Epidermal melanocyte (primary cell): ENCODE results near the gene RAD51D.
A peak's percentile ranks its signal among the peaks of the same experiment; 100 is the strongest.
"Not testable (repeated sequence)": the region's sequence is repeated elsewhere in the genome, so short reads cannot be mapped to it uniquely, and the experiment has no call there.

Source experiments
- DNase-seq: peaks from one replicate; pipeline ENCODE4 v3.0.0; 2011; ENCODE audit warnings: low spot score; ENCODE audit not compliant: insufficient read length

Gene RAD51D

DNA sequence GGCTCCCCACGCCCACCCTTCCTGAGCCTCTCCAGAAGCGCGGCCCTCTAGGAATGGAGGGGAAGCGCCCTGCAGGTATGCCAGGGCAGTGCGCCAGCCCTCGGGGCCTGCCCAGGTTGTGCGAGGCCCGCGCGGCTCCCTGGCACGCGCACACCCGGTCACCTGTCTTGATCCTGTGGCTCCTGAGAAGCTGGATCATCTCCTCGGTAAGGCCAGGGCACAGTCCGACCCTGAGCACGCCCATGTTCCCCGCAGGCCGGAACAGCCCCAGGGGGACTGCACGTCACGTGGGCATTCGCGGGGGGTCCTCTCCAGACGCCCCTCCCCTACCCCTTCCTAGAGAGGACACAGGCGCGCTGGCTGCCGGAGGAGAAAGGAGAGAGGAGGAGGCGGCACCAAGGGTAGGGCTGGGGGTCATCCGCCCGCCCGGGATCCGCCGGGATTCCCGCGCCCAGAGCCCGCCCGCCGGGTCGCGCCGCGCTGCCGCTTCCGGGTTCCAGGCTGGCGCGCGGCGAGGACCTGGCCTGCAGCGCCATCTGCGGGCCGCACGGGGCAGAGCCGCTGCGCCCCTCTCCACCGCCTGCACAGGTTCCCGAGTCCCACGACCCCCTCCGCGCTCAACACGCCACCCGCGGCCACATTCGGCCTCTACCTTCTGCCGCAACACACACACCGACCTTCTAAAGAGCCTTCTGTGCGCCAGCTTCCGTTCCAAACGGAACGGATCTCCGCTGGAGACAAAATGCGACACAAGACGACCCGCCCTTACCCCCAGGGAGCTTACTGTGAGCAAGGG is at the start of gene RAD51D:
Gene RAD51D (minus strand): TSS at position 491 of the 796 bp plus-strand sequence. CDS start 247 bp downstream, at position 244.
- peak; percentile 70 for DNase-seq

DNA sequence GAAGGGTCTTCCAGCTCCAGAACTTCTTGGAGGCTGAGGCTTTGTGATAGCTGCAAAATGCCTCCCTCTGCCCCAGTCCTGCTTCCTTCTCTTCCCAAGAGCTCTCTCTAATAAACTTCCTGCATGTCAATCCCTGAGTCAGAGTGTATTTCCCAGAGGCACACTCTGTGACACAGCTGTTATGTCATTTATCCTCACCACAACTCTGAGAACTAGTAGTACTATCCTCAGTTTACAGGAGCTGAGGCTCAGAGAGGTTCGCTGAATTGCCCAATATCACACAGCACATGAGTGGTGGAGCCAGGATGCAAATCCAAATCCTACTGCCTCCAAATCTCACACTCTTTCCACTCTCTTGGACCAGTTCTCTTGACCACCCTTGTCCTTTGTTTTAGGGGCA is 48.0 kb upstream of the RAD51D start:
- no peak for DNase-seq

GRCh38 chr17:35167046-35167445 is 47.4 kb upstream of the RAD51D start:
- DNase-seq = no peak

GRCh38 chr17:35166526-35166925 is 46.9 kb upstream of the RAD51D start:
- no peak for DNase-seq

GRCh38 chr17:35164716-35165115 is 45.1 kb upstream of the RAD51D start:
- DNase-seq = no peak

DNA sequence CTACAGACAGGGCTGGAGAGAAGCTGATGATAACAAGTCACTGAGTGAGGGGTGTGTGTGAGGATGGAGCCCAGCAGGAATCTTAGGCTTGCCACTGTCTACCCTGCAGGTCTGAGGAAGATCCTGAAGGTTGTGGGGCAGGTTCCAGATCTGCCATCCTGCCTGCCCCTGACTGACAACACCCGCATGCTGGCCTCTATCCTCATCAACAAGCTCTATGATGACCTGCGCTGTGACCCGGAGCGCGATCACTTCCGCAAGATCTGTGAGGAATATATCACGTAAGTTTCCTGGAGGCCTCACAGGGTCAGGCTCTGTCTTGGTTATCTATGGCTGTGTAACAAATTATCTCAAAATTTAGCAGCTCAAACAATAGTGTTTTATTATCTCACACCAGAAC is 44.2 kb upstream of the RAD51D start:
- DNase-seq = no peak

DNA sequence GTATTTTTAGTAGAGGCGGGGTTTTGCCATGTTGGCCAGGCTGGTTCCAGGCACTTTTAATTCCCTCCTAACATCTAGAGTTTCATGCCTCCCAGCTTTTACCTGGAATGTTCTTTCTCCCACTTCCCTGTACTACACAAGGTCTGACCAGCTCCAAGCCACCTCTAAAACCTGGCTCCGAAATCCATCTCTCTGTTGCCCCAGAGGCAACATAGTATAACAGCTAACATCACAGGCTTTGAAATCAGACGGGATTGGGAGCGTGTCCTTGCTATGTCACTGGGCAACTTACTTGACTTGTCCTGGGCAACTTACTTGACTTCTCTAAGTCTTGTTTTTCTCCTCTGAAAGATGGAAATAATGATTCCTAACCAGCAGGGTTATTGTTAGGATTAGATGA is 43.1 kb upstream of the RAD51D start:
- DNase-seq = no peak

DNA sequence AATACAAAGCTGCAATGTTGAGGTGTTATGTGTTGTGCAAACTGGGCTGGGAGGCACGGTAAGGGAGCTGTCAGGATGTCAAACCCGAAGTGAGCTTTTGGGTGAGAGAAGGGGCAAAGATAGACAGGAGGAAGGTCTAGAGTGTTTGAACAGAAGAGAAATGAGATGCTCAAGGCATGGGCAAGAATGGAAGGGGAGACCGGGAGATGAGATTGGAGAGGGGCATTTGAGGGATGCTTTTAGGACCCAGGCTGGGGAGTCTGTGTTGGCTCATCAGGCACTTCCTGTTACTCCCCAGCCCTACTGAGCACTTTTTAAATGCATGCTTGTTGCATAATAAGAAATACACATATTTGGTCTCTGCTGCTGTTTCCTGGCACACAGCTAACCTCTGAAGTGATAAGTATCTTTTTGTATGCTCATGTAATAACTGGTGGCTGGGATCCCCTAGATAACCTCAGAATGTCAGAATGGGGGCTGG is 41.7 kb upstream of the RAD51D start:
- DNase-seq = no peak

GRCh38 chr17:35160354-35161201 is 40.9 kb upstream of the RAD51D start:
- no peak for DNase-seq

- DNase-seq = no peak
Observed at GRCh38 chr17:35159940-35160339, 40.3 kb upstream of the RAD51D start.

- no peak for DNase-seq
Observed at GRCh38 chr17:35155246-35155645, 35.6 kb upstream of the RAD51D start.

DNA sequence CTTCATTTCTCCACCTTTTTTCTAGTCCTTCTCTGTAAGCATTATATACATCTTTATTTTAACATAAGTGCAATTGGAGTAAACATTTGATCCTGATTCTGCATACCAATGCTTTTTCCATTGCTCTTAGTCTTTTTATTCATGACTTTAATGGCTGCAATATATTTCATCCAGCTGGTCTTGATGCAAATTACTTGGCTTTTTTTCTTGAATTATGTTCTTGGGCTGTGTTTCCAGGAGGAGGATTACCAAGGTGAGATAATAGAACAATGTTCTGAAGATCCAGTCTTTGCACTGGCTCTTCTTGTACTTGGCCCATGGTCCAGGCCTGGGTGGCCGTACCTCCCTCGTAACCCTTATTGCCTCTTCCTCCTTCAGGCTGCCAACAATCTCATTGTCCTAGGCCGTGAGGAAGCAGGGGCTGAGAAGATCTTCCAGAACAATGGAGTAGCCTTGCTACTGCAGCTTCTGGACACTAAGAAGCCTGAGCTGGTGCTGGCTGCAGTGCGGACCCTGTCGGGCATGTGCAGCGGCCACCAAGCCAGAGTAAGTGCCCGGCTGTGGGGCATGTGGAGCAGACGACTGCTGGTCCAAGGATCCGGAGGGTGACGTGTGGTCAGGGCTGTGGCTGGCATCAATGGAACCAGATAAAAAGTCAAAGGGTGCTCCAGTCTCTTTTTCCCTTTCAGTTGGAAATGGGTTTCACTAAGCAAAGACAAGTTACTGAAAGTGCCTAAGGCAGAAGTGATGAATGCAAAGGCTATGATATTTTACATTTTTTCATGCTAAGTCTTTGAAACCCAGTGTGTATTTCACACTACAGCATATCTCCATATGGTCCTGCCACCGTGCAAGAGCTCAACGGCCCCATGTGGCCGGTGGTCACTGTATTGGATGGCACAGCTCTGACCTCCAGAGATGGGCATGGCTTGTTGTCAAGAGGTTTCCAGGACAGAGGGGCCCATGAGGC is 34.8 kb upstream of the RAD51D start:
- DNase-seq = no peak

- no peak for DNase-seq
Observed at GRCh38 chr17:35152421-35153140, 32.9 kb upstream of the RAD51D start.

- not testable (repeated sequence) for DNase-seq
Observed at GRCh38 chr17:35151080-35151479, 31.4 kb upstream of the RAD51D start.

- no peak for DNase-seq
Observed at GRCh38 chr17:35149941-35150340, 30.3 kb upstream of the RAD51D start.

DNA sequence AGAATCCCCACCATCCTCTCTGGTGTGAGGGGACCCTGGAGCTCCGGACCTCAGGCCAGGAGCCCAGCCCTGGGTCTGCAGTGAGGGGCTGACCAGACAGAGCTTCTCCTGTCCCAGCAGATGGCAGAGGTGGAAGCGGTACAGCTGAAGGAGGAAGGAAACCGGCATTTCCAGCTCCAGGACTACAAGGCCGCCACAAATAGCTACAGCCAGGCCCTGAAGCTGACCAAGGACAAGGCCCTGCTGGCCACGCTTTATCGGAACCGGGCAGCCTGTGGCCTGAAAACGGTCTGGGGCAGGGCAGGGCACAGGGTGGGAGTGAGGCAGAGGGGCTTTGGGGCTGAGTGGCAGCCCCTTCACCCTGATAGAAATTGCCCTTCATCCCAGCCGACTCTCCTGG is 28.5 kb upstream of the RAD51D start:
- DNase-seq = no peak

- DNase-seq = no peak
Observed at GRCh38 chr17:35147375-35147905, 27.8 kb upstream of the RAD51D start, which contains the start of gene UNC45B. UNC45B (plus strand) TSS chr17:35147817; CDS start chr17:35148264, 447 bp downstream.

- no peak for DNase-seq
Observed at GRCh38 chr17:35146214-35146833, 26.7 kb upstream of the RAD51D start.

DNA sequence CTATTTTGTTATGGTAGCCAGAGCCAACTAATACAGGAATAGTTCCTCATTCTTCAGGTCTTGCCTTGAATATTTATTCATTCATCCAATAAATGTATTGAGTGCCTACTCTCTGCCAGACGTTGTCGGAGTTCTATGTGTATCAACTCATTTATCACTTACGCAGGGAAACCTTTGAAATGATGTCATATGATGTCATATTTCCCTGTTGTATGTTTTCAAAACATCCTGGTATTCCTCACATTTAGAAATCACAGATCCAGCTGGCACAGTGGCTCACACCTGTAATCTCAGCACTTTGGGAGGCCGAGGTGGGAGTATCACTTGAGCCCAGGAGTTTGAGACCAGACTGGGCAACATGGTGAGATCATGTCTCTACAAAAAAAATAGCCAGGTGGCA is 25.2 kb upstream of the RAD51D start:
- DNase-seq = no peak

GRCh38 chr17:35142467-35142796 is 22.8 kb upstream of the RAD51D start:
- no peak for DNase-seq
